ENCODE measurements around the gene SLC9A9.
"Not testable (repeated sequence)": the region's sequence is repeated elsewhere in the genome, so short reads cannot be mapped to it uniquely, and the experiment has no call there.

The SLC9A9 gene

DNA sequence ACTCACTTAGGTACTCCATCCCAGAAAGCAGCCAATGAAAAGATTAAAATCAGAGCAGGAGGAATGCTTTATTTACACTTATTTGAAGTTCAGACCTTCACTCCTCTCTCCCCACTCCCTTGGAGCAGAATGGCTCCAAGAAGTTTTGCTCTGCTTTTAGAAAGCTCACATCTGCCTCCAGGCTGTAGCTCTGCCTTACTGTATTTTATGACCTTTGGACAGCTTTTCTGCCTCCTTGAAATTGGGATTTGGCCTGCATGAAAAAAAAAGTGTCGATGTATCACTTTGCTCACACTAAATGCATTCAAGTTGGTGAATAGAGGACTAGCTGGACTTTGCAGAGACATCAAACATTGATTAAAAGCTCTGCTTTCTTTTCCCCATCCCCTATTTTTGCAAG is 95.3 kb downstream of the SLC9A9 start:
- DNase-seq = no peak

DNA sequence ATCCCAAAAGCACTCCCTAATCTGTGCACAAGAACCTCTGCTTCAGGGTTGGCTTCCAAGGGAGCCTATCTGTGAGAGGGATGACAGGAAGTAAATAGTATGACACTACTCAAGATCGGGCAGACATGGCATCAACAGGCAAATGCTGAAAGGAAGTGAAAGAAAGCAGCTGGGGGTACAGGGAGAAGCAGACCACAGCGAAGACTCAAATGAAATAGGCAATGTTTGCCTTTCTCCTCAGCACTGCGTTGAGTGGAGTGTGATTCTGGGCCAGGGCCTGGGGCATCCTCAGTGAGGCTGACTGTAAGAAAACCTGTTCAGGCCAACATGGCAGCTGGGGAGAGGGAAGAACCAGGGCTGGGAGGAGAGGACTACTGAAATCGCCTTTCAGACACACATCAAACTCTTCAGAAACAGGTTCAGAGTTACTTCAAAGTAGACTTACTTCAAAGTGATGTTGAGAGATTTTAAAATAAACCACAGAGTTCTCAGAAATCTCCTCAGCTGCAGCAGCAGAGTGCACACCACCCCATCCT is 96.6 kb downstream of the SLC9A9 start:
- no peak for DNase-seq

DNA sequence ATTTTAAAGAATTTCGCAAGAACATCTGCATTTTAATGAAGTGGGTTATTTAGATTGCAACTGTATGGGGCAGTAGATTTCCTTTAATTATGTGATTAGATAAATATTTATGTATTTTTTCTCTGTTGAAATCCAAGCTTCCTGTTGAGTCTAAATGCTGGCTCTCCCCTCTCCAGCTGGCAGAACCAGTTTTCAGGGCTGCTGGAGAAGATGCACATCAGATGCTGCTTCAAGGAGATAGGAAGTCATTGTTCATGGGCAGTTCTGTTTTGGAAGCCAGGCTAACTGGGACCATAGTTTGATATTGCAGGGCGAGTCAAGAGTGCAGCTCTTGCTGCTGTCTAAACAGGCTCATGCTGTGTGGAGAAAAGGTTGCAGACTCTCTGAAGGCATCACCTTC is 97.4 kb downstream of the SLC9A9 start:
- no peak for DNase-seq

DNA sequence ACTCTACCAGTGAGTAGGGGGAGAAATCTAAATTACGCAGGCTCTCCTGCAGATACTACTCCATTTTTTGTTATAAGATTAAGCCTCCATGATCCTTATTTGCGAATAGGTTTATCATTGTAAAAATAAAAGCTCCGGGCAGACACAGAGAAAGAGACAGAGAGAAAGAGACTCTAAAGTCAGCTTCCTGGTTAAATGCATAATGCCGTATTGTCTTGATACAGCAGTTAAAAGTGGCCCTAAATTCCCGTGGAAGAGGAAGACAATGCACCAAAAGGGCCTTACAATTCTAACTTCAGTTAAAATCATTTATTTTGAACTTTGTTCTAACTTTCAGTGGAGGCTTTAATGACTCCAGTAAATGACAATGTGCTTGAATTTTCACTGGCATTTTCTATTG is 98.3 kb downstream of the SLC9A9 start:
- no peak for DNase-seq

DNA sequence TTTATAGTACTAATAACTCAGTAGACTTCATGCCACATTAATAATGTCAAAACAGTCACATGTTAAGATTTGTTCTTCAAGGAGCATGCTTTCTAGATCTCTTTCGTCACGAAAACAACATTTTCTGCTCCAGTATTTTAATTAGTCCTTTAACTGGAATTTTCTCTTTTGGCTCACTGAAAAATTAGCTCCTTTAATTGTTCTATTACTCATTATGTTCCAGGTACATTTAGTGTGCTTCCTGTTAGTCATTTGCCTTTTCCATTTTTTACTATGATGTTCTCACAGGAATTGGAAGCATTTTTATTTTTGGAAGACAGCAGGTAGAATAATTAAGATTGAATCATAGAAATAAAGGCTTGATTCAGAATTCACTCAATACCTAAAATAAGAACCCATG is 111.2 kb downstream of the SLC9A9 start:
- no peak for DNase-seq

DNA sequence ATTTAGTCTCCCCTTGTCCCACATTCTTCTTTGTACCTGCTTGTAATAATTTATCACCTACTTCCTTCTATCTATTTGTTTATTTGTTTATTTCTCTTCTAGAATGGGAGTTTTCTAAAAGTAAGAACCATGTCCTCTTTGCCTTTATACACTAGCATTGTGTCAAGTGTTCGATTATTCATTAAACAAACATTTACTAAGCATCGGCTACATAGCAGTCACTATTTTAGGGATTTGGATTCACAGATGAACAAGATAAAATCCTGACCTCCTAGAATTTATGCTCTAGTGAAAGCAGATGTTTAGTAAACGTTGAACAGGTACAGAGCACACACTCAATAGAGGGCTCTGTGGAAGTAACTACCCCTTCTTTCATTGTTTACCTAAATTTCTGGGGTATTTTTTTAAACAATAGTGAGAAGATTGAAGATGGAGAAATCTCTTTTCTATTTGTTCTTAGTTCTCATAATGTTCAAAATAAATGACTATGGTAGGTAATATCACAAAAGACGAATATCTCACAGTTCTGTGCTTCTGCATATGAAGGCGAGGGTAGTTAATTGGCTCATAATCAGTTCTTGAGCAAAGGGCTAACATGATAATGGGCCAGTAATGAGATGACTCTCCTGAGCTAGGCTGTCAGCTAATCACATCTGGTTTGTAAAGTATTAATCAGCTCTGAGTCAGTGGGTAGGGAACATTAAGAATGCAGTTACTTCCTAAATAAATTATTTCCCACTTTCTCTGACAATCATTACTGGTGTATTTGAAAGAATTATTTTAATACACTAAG is 111.9 kb downstream of the SLC9A9 start:
- no peak for DNase-seq

DNA sequence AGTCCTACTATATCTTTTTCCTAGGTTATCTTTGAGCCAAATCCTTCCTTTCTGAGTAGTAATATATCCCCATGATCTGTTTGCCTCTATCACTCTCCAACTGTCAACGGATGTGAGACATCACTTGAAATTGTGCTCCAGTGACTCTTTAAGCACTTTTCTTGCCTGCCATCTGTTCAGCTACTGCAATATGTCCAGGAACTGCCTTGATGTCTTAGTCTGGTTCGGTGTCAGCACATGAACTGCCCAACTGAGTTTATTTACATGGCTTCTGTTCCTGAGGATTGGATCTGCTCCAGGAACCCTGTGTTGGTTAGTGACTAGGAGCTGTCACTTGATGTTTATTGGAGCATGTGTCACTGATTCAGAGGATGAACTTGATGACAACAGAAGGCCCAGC is 116.5 kb downstream of the SLC9A9 start:
- DNase-seq = no peak

DNA sequence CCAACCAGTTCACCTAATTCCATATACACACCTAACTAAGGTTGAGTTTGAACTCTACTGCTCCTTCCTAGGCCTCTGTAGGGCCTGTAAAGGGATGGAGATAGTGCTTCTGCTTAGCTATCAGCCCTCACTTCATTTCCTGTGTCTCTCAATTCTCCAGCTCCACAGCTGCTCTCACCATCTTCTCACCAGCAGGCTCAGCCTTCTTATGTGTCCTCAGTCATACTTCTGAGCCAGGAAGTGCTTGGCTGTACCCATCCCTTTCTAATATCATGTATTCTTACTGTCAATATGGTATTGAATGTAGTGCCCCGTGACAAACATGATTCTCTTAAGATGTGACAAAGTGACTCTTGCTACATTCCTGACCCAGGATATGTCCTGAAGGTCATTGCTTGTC is 116.9 kb downstream of the SLC9A9 start:
- DNase-seq = no peak

DNA sequence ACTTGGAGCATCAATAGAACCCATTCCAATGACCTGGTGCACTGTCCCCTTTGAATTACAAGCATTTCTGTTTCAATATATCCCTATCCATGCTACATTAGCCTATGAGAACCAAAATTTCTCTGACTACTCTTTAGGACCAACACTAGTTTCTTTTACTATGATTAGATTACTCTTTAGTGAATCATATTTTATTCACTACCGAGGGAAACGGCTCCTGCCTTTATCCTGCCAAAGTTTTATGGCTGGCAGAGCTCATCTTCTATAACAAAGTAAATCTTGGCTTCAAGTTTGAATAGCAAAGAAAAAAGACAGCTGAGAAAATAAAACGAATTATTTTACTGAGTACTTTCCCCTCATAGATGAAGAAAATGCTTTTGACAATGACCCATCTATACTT is 120.9 kb downstream of the SLC9A9 start:
- DNase-seq = no peak

DNA sequence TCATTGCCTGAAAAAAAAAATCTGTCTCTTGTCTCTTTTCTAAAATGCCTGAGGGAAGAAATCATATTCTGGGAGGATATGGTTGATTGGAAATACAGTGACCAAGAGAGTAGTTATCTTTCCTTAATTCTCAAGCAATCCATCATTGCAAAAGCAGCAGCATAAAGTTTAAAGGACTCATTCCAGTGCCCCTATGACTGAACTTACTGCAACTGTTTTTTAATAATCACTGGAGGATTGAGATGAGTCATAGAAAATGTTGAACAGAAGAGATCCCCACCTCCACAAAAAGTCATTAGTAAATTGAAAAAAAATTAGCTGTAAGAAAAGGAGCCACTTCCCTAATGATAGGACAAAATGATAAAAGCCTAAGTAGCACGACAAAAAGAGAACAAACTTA is 121.5 kb downstream of the SLC9A9 start:
- no peak for DNase-seq

DNA sequence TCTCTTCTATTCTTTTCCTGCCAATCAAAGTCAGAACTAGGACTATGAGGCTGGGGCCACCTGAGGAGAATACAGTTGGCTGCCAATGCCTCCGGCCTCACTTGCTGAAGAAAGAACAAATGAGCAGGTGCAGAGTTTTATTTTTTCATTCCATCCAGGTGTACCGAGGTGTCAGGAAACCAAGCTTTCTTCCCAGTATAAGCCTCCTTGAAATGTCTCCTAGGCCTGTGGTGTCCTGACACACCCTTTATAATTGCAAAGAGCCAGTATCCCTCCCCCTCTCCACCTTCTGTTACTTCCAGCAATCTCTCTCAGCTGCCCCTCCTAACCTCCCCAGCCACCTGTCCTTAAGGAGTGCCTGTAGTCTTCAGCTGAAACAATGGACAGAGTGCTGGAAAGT is 127.9 kb downstream of the SLC9A9 start:
- DNase-seq = no peak

DNA sequence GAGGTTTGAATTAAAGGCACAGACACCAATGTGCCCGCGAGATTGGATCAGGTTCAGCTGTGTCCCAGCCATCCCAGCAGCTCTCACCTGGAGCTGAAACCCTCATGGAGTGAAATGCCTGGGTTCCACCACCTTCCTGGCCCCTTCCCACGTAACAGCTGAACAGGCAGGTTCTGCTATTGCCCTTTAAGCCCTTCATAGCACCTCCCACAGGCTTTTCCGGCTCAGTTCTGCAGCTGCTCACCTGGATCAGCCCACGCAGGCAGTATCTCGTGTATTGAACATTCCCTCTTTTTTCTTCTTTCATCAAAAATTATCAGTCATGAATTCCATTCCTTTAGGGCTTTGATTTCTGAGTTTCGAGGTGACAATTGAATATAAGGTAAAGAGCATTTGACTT is 129.8 kb downstream of the SLC9A9 start:
- DNase-seq = no peak

DNA sequence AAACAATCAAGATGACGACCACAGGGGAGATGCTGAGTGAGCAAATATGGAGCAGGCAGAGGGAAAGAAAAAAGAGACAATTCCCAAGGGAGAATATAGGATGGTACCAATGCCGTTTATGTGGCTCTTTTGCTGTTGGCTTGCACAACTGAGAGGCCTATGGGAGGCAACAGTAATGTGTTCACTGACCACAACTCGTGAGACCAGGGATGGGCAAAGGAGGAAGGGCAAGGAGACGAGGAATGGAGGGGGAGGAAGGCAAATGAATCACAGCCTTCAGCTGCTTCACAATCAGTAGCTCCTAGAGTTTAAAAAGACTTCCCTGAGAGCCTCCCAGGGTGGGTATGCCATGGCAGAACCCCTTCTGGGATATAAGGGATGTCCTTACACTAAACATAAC is 131.5 kb downstream of the SLC9A9 start:
- no peak for DNase-seq

DNA sequence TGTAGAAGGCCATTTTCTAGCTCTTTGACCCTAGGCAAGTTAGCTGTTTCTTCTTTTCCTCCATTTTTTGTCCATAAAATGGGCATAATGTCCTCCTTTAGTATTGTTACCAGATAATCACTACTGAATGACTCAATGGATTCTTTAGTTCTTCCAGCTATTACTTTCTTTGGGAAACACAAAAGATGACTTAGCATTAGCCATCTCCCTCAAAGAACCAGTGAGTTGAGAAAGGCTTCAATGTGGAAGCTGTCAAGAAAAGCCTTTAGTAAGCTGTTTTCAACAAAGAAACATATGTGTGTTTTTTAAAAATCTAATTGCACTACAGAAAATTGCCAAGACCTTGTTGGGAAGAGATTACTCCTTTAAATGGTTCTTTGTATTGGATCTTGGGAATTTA is 135.7 kb downstream of the SLC9A9 start:
- DNase-seq = no peak

DNA sequence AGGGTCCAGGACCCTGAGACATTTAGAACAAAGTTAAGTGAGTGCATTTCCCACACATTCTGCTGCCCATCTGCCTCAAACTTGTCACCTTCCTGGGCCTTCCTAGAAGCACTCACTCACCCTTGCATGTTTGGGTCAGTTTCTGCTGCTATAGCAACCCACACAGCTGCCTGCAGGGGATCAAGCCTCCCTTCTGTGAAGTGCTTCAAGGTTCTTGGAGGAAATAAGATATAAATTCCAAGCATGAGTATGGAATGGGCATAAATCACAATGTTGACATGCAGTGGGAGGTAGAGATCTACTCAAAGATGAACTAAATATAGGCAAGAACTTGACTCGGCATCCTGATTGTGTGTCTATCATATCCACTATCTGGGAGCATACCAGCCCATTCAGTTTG is 140.4 kb downstream of the SLC9A9 start:
- DNase-seq = no peak

DNA sequence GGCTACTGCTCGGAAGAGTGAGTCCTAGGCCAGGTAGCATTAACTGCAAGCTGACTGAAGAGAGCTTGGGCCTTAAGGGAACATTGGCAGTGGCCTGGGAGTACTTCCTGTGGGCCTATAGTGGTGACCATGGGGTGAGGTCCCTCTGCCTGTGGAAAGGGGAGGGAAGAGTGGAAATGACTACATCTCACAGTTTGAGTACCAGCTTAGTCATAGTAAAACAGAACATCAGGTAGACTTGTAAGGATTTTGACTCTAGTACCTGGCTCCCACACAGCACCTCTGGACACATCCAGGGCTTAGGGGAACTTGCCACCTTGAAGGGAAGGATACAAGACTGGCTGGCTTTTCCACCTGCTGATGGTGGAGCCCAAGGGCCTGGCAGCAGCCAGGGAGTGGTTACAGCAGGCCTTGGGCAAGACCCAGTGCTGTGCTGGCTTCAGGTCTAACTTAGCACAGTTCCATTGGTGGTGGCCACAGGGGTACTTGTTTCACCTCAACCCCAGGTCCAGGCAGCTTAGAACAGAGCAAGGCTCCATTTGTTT is 147.8 kb downstream of the SLC9A9 start:
- DNase-seq = no peak

DNA sequence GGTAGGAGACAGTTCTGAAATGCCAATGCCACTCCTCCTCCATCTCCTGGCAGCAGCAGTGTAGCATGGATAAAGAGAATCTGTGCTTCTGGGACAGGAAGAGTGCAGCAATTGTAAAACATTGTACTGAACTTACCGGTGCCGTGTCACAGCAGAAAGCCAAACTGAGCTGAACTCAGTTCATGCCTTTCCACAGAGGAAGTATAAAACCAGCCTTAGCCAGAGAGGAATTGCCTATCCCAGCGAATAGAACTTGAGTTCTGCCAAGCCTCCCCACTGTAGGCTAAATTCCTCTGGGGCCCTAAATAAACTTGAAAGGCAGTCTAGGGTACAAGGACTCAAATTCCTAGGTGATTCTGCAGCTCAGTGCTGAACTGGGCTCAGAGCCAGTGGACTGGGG is 148.8 kb downstream of the SLC9A9 start:
- no peak for DNase-seq

DNA sequence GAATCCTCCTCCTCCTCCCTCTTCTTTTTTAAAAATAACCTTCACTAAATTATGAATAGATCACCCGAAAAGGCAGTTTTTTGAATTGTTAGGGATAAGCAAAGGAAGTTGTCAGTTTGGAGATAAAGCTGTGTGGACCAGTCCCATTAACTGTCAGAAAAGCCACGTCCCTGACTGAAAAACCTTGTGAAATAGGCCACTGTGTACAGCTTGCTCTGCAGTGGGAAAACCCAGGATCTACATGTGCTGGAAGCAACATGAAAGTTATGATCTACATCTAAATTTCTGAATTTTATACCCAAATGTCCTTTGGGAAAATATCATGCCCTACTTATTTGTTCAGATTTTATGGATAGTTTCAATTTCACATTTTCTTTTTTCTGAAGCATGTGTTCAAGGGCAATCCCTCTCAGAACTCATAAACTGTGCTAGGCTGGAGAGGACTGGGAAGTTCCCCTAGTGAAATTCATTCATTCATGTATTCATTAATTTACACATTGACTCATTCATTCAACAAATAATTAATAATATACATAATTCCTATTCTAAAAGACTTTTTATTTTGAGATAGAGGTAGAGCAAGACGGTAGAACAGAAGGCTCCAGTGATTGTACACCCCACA is 149.5 kb downstream of the SLC9A9 start:
- DNase-seq = no peak

DNA sequence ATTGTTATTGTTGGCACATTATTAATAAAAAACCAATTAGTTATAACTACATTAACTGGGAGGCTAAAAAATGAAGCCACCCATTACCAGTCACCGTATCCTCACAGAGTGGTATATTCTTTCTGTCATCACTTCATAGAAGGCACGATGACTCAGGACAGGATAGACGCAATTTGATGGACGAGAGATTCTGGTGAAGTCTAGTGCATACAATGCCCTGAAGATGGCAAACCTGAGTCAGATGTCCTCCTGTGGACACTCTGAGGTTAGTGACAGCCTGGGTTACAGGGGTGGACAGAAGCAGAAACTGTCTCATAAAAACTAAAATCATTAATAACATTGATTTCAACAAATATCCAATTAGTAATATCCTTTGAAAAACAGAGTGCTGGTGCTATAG is 150.3 kb downstream of the SLC9A9 start:
- DNase-seq = no peak

DNA sequence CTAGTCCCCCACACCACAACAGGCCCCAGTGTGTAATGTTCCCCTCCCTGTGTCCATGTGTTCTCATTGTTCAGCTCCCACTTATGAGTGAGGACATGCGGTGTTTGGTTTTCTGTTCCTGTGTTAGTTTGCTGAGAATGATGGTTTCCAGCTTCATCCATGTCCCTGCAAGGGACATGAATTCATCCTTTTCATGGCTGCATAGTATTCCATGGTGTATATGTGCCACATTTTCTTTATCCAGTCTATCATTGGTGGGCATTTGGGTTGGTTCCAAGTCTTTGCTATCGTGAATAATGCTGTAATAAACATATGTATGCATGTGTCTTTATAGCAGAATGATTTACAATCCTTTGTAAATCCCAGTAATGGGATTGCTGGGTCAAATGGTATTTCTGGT is 152.9 kb downstream of the SLC9A9 start:
- DNase-seq = not testable (repeated sequence)

DNA sequence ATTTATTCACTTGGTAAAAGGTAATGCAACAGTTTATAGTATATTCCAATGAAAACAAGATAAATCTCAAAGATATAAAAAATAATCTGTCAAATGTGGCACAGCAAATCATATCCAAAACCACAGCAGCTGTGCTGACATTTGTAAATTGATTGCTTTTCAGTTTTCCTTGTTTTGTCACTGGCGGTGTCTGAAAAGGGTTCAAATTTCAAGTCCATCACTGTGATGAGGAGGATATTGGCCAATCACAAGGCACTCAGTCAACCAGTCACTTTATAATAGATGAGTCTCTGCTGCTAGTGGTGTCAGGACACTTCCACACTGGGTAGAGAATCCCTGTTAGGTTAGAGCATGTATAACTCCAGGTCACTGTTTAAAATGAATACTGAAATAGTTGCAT is 154.8 kb downstream of the SLC9A9 start:
- DNase-seq = no peak

DNA sequence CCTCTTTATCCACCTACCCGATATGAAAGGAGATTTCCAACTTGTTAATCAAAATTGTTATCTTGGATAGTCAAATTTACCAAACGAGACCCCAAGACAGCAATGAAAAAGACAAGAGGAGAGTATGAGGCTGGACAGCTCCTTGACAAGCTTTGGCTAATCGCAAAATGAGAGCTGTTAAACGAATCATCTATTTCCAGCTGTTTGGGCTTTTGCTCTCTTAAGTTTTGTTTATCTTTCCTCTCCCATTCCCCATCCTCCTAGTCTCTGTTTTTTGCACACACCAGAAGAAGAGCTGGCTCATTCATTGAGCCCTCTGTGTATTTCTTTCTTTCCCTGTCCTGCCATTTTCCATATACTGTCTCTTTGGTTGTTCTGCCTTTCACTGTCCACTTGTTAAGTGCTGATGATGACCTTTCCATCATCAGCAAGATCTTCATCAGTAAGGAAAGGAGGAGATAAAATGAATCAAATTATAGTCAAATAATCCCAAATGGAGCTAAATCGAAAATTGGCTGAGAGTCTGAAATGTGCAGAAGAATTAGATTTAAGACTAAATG is 161.6 kb downstream of the SLC9A9 start:
- no peak for DNase-seq

DNA sequence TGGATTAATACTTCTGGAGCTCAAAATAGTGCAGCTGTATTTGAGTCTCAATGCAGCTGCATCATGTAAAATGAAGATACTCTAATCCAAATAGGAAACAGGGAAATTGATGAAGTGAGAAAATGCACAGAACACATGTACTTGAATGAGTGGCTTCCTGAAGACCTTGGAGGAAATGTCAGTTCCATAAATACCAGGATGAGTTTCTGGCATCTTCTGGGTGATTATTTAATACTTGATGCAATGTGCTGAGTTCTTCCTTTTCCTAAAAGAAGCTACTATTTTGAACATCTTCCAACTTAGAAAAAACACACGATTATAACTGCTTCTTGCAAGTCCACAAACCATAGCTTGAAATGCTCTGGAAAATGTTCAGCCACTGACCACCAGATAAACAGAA is 162.8 kb downstream of the SLC9A9 start:
- DNase-seq = no peak

DNA sequence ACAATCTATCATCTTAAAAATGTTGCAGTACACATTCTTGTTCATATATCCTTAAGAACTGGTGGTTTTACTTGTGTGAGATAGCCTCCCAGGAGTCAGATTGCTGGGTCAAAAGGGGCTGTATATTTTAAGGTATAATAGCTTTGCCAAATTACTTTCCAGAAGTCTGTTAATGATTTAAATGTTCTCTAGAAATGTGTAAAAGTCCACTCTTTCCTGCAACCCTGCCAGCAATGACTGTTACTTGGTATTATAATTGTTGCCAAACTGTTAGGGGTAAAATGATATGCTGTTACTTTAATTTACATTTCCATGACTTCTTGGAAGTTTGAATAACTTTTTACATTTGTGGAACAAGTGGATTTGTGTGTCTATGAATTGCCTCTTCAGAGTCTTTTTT is 170.8 kb downstream of the SLC9A9 start:
- DNase-seq = no peak
